Stimulated activated CD8-positive, alpha-beta memory T cell treated with anti-CD3 and anti-CD28 coated beads, Interleukin-12 subunit alpha, Interleukin-12 subunit beta, amount 100 ng/mL, for 24 hours (primary cell): ENCODE results near the gene POM121C.
"Not testable (repeated sequence)": the region's sequence is repeated elsewhere in the genome, so short reads cannot be mapped to it uniquely, and the experiment has no call there.

Source experiments
- DNase-seq: peaks from one replicate; pipeline ENCODE4 v3.0.0-alpha.2; 2020; ENCODE audit errors: extremely low read depth

The POM121C gene

DNA sequence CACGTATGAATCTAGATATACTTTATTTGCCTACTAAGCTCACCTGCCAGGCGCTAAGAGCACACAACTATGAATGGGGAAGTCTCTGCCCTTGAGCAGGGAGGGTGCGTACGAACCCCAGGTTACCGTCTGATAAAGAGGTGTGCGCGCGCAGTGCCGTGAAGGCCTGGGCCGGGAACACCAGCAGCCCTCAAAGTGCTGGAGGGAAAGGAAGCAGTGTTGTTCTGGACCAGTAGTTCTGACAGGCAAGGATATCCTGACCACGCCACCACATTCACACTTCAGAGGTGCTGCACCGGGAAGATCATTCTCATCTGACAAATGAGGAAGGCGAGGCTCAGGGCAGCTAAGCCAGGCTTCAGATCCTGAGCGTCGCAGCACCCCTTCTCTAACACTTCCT is 62.6 kb downstream of the POM121C start:
- not testable (repeated sequence) for DNase-seq

DNA sequence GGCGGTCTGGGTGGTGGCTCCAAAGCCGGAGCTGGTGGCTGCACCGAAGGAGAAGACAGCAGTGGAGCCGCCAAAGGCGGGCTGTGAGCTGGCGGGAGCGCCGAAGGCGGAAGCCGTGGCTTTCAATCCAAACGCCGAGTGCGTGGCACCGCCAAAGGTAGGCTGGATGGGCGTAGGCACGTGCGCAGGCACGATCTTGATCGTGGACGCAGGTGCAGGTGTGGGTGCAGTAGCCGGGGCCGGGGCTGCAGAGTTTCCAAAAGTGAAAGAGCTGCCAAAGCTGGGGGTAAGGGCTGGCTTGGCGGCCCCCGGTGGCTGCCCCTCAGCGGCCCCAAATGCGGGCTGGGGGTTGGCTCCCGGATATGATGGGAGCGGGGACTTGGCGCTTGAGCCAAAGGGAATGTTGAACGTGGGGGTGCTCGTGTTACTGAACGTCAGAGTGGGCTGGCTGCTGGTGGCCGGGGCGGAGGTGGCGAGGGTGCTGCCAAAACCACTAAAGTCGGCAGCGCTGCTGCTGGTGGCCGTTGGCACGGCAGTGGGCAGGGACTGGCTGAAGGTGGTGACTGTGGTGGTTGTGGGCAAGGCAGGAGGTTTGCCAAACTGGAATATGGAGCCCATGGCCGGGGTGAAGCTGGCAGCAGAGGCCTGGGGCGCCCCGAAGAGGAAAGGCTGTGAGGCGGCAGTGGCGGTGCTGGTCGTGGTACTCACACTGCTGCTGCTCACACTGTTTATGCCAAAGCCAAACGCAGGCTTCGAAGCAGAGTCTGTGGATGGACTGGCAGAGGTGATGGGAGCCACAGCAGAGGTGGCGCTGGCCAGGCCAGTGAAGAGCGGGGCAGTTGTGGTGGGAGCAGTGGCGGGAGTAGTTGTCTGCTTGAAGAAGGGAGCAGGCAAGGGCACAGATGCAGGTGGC is 64.0 kb downstream of the POM121C start:
- not testable (repeated sequence) for DNase-seq

GRCh38 chr7:75420152-75420551 is 65.9 kb downstream of the POM121C start:
- DNase-seq: not testable (repeated sequence)

DNA sequence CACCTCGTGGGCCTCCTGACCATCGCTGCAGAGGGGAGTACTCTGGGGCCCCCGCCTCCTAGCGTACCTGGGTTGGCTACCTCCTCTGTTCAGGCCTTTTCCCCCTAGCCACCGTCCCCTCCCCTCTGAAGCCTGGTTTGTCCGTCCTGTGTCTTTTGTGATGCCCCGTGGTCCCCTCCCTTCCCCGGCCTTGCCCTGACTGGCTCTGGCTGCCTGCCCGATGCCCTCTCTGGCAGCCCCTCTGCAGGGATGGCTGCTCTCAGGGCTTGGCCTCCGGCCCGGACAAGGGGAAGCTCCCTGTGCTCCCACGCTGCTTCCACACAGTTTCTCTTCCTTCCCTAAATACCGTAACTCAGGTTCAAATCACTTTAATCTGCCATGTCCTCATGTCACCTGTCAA is 66.4 kb downstream of the POM121C start:
- DNase-seq: not testable (repeated sequence)

- DNase-seq: not testable (repeated sequence)
Observed at GRCh38 chr7:75419210-75419609, 66.9 kb downstream of the POM121C start.

DNA sequence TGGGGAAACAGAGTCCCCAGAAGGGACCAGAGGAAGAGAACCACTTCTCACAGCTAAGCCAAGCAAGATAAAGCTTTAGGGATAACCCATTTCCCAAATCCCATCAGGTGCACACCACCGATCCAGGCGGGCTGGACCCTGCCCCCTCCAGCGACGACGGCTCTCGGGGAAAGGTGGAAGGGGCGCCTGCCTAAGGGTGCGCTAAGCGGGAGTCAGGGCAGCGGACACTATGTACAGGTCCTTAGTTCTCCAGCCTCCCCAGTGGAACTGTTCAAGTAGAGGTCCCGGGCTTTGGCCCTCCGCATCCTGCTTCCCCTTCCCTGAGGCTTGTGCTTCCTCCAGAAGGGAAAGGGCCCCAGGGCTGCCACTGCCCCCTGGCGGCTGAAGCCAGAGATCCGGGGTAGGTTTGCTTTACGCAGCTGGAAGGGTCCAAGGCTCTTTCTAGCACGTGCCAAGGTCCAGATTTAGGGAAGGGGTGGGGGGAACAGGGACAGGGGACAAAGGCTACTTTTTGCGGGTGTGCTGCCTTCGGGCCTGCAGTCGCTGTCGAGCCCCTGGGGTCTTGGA is 67.7 kb downstream of the POM121C start:
- not testable (repeated sequence) for DNase-seq

- not testable (repeated sequence) for DNase-seq
Observed at GRCh38 chr7:75416787-75417186, 69.3 kb downstream of the POM121C start.

GRCh38 chr7:75415829-75416373 is 70.2 kb downstream of the POM121C start:
- not testable (repeated sequence) for DNase-seq

GRCh38 chr7:75415428-75415817 is 70.7 kb downstream of the POM121C start:
- not testable (repeated sequence) for DNase-seq

DNA sequence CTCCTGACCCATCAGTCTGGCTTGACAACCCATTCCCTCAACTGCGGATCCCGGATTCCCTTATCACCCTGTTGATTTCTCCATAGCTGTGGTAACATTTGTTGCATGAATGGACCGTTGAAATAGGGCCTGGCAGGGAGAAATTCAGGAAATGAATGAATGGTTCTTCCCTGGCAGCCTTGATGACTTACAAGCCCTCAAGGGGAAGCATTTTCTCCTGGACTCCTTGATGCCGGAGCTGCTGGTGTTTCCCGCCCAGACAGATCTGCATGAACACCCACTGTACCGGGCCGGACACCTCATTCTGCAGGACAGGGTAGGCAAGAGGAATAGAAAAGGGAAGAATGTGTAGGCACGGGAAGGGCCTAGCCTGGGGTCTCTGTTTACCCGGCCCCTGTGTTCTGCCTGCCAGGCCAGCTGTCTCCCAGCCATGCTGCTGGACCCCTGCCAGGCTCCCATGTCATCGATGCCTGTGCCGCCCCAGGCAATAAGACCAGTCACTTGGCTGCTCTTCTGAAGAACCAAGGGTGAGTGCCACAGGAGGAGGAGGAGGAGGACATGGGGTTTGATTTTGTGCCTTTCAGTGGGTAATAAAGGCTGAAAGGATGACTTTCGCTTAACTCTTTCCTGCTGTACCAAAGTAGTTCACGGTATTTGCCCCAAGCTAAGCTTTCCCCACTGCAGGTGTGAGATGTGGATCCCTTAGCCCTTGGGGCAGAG is 71.2 kb downstream of the POM121C start:
- DNase-seq: not testable (repeated sequence)

DNA sequence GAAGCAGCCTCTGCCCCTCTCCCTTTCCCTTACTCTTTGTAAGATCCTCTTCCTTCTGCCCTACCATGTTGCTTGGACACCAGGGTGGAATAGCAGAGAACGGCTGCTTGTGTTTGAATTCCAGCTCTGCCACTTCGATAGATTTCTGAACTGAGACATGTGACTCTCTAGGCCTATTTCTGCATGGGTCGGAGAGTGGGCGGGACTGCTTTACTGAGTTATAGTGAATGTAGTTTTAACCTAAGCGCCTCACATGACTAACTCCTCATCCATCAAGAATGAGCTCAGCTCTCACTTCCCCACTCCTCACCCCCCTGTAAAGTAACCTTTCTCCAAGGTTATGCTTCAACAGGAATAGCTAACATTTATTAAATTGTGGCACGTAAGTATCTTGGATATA is 71.9 kb downstream of the POM121C start:
- DNase-seq: not testable (repeated sequence)

DNA sequence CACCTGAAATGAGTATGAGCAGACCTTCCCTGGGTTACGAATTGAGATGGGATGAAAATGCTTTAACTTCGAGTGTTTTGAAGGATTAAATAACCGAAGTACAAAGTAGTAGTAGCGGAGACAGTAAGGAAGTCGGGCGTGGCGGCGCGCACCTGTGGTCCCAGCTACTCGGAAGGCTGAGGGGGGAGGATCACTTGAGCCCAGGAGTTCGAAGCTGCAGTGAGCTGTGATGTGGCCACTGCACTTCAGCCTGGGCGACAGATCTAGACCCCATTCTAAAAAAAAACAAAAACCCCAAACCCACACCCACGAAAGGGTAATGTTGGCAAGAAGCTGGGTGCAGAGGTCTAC is 75.3 kb downstream of the POM121C start:
- DNase-seq: not testable (repeated sequence)

GRCh38 chr7:75409880-75410822 is 75.9 kb downstream of the POM121C start:
- DNase-seq: not testable (repeated sequence)

DNA sequence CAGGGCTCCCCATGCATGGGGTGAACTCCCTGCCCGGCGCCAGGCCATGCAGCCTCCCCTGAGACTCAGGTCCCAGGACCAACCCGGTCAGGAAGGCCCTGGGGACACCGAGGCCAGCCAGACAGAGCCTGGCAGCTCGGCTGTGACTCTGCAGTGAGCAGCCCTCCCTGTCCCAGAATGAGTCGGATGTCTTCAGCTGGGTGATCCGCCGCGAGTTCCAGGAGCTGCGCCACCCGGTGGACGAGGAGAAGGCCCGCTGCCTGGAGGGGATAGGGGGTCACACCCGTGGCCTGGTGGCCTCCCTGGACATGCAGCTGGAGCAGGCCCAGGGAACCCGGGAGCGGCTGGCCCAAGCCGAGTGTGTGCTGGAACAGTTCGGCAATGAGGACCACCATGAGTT is 81.4 kb downstream of the POM121C start:
- DNase-seq: not testable (repeated sequence)

- not testable (repeated sequence) for DNase-seq
Observed at GRCh38 chr7:75403455-75404443, 82.3 kb downstream of the POM121C start.

DNA sequence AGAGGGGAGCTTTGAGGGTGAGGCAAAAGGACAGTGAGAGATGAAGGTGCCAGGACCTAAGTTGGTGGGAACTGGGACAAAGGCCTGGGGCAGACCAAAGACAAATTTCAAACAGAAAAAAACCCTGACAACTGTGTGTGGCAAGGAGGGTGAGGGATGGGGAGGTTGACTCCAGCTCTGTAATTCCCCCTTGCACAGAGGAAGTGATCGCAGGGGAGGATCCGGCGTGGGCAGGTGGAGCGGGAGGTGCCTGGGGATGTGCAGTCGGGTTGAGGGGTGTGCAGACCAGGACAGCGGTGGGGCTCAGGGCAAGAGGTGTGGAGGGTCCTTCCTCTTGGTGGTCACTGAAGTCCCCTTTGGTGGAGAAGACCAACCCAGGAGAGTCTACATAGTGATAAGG is 85.5 kb downstream of the POM121C start:
- not testable (repeated sequence) for DNase-seq

GRCh38 chr7:75398771-75399700 is 87.1 kb downstream of the POM121C start:
- DNase-seq: not testable (repeated sequence)

- DNase-seq: not testable (repeated sequence)
Observed at GRCh38 chr7:75397865-75398264, 88.2 kb downstream of the POM121C start.

GRCh38 chr7:75395329-75395728 is 90.8 kb downstream of the POM121C start, which contains the start of gene TRIM73:
TRIM73 (plus strand) TSS chr7:75395629; CDS start chr7:75398934, 3,305 bp downstream.
- DNase-seq: not testable (repeated sequence)
